Uterus (tissue), 2 donors: Measurements from ENCODE around the gene CTTNBP2.

Experiments
- POLR2A ChIP-seq, 2 donors: fragments of 450-650 bp; IDR thresholded peaks; one replicate each; pipeline ENCODE4 v1.6.1; 2016; ENCODE audit warnings: antibody characterized with exemption in 2 of 2, mild to moderate bottlenecking in 1 of 2, moderate library complexity in 1 of 2
- TF ChIP-seq, protein P1 (sequence below), 4 experiments: fragments of 200-600 bp in 2 of 4; fragments of 450-650 bp in 2 of 4; sonication (generic) in 2 of 4; IDR thresholded peaks; one replicate each; pipeline ENCODE4 v1.5.1; 2016 to 2019; ENCODE audit warnings: antibody characterized with exemption in 4 of 4, mild to moderate bottlenecking in 2 of 4, moderate library complexity in 1 of 4

DNA sequence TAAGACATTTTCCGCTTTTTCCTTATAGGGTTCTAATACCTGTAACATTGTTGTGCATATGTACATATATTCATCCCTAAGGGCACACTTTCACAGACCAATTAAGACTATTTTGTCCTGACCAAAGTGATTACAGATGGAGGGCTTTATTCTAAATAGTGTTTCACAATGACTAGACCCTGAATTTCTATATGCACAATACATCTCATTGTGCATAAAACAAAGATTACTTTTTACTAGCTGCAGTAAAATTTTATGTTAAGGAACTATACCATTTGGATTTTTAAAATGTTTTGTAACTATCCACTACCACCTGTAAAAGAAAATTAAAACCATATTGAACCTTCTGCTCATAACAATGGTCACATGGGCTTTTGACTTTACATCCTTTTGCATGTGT lies 87.8 kb downstream of the CTTNBP2 start:
- TF ChIP-seq, protein P1, sequence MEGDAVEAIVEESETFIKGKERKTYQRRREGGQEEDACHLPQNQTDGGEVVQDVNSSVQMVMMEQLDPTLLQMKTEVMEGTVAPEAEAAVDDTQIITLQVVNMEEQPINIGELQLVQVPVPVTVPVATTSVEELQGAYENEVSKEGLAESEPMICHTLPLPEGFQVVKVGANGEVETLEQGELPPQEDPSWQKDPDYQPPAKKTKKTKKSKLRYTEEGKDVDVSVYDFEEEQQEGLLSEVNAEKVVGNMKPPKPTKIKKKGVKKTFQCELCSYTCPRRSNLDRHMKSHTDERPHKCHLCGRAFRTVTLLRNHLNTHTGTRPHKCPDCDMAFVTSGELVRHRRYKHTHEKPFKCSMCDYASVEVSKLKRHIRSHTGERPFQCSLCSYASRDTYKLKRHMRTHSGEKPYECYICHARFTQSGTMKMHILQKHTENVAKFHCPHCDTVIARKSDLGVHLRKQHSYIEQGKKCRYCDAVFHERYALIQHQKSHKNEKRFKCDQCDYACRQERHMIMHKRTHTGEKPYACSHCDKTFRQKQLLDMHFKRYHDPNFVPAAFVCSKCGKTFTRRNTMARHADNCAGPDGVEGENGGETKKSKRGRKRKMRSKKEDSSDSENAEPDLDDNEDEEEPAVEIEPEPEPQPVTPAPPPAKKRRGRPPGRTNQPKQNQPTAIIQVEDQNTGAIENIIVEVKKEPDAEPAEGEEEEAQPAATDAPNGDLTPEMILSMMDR (IDR thresholded peaks at IDR 0.05), result no peak
- TF ChIP-seq POLR2A (IDR thresholded peaks at IDR 0.05), result no peak
